BE2C (cell line): ENCODE data around the gene COX7B2.

ENCODE experiments used
- DNase-seq: peaks from one replicate; pipeline ENCODE4 v3.0.0-alpha.2; 2020
- H3K27me3 ChIP-seq: fragments of 250-450 bp; sonication (Bioruptor Pico); 2 replicates; pipeline ENCODE4 v1.5.1; 2020; ENCODE audit warnings: mild to moderate bottlenecking
- H3K36me3 ChIP-seq: fragments of 250-450 bp; sonication (Bioruptor Pico); 2 replicates; pipeline ENCODE4 v1.5.1; 2020; ENCODE audit warnings: mild to moderate bottlenecking
- H3K4me1 ChIP-seq: fragments of 250-450 bp; sonication (Bioruptor Pico); 2 replicates; pipeline ENCODE4 v1.5.1; 2020
- H3K4me3 ChIP-seq: 2 replicates; pipeline ENCODE4 v1.5.1; 2011; ENCODE audit warnings: low read depth, low read length
- H3K9me3 ChIP-seq: fragments of 250-450 bp; sonication (Bioruptor Pico); 2 replicates; pipeline ENCODE4 v1.5.1; 2020
- CTCF ChIP-seq: IDR thresholded peaks from 2 replicates; pipeline ENCODE4 v1.5.1; 2012; ENCODE audit warnings: mild to moderate bottlenecking, low read depth, low read length

The COX7B2 gene

GRCh38 chr4:46715468-46715867 is 193.6 kb downstream of the COX7B2 start:
- 0 out of 2 replicates have a peak, but pooled peaks have one; percentile 9 for TF ChIP-seq CTCF
- H3K4me1 ChIP-seq = no peaks in the 10 kb centered on the region
- H3K4me3 ChIP-seq = no peak overlapping the region
- H3K36me3 ChIP-seq = no peaks in the 10 kb centered on the region
- no peak for DNase-seq
- no peaks in the 10 kb centered on the region for H3K9me3 ChIP-seq
- no peaks in the 10 kb centered on the region for H3K27me3 ChIP-seq

- TF ChIP-seq CTCF = no peak
- Histone ChIP-seq H3K27me3 (no peaks in the 10 kb centered on the region), H3K9me3 (no peaks in the 10 kb centered on the region), H3K4me1 (no peaks in the 10 kb centered on the region), H3K4me3 (no peak overlapping the region), H3K36me3 (no peaks in the 10 kb centered on the region)
- no peak for DNase-seq
Observed at GRCh38 chr4:46698891-46699290, 210.2 kb downstream of the COX7B2 start.
